Sigmoid colon (tissue), 7 donors: ENCODE results near the gene SAMD14. TPM values are rescaled to one million over a fixed set of nuclear protein-coding genes. Genes with fewer than 3 reads are reported as not detected.

Experiments used
- DNase-seq: peaks from one replicate; pipeline ENCODE4 v3.0.0-alpha.2; 2019
- H3K27ac ChIP-seq, 4 donors: fragments of 200-600 bp; sonication (generic); one replicate each; pipeline ENCODE4 v1.5.1; 2016 to 2019; ENCODE audit warnings: mild to moderate bottlenecking in 1 of 4
- H3K27me3 ChIP-seq, 3 donors: fragments of 200-600 bp; sonication (generic); one replicate each; pipeline ENCODE4 v1.5.1; 2019; ENCODE audit warnings: mild to moderate bottlenecking in 1 of 3
- H3K36me3 ChIP-seq, 4 donors: fragments of 200-600 bp; sonication (generic); one replicate each; pipeline ENCODE4 v1.5.1; 2016 to 2019
- H3K4me1 ChIP-seq, 4 donors: fragments of 200-600 bp; sonication (generic); one replicate each; pipeline ENCODE4 v1.5.1; 2017 to 2019
- H3K4me3 ChIP-seq, 4 donors: fragments of 200-600 bp; sonication (generic); one replicate each; pipeline ENCODE4 v1.5.1; 2017 to 2019; ENCODE audit warnings: mild to moderate bottlenecking in 2 of 4, moderate library complexity in 1 of 4
- H3K9me3 ChIP-seq, 4 donors: fragments of 200-600 bp in 3 of 4; sonication (generic) in 3 of 4; one replicate each; pipeline versions ENCODE4 v1.5.1 to v1.6.1; 2013 to 2019
- CTCF ChIP-seq, 4 experiments: fragments of 450-650 bp in 3 of 4; fragments of 200-600 bp in 1 of 4; IDR thresholded peaks; one replicate each; pipeline ENCODE4 v1.5.1; 2016 to 2019; ENCODE audit warnings: antibody characterized with exemption in 4 of 4, mild to moderate bottlenecking in 3 of 4, moderate library complexity in 2 of 4
- EP300 ChIP-seq, 4 donors: sonication (generic); formaldehyde crosslinking; IDR thresholded peaks; one replicate each; pipeline ENCODE4 v1.6.1; 2017; ENCODE audit warnings: antibody characterized with exemption in 4 of 4
- POLR2A ChIP-seq, 2 donors: fragments of 450-650 bp; IDR thresholded peaks; one replicate each; pipeline ENCODE4 v1.6.1; 2016; ENCODE audit warnings: antibody characterized with exemption in 2 of 2, mild to moderate bottlenecking in 2 of 2, moderate library complexity in 2 of 2
- POLR2AphosphoS5 ChIP-seq, 4 donors: sonication (generic); formaldehyde crosslinking; IDR thresholded peaks; one replicate each; pipeline ENCODE4 v1.6.1; 2017; ENCODE audit warnings: antibody characterized with exemption in 4 of 4
- WGBS, 2 donors: extraction: QIAGEN DNeasy Blood & Tissue Kit; methylation state at CpG; one replicate each; pipeline ENCODE4 v1.1.7; 2013; 5-methylcytosine and 5-hydroxymethylcytosine counted together
- intact Hi-C: fragments of 100-400 bp; cut with DNase I; formaldehyde crosslinking; loops from one replicate; pipeline ENCODE4 v1.15.1; 2023
- polyA plus RNA-seq, 3 donors: library from polyadenylated mRNA; stranded (reverse); fragments of 200-250 nt; gene quantifications; one replicate each; pipeline ENCODE4 v1.2.3, GENCODE V29; 2013
- total RNA-seq, 4 donors: library from RNA; depleted of rRNA; stranded (reverse); fragments of >200 nt; gene quantifications; one replicate each; pipeline ENCODE4 v1.1.0, GENCODE V29; 2016
- donor health status: healthy with polysubstance abuse.
- donor health status: Bipolar disorder and iron deficiency.
- donor health status: healthy.

The SAMD14 gene
- total and polyA plus RNA-seq, 7 donors: 0.16 to 2.5 (median 0.92) TPM

DNA sequence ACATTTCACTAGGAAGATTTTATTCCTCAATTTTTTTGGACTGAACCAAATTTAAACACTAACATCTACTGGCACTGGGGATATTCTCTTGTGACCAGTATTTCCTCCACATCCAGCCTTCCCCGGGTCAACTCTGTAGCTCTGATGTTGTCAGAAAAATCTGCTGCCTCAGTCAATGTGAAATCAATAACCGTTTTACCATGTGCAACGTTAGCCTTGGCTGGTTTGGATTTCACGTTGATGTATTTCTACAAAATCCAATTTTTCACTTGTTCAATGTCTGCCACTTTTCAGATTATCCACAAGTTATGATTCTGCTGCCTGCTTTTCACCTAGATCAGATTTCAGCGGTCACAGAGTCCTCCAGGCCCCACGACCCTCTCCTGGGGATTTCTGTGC is 43.0 kb upstream of the SAMD14 start:
- no peaks in the 10 kb centered on the region for H3K9me3 ChIP-seq
- H3K27ac ChIP-seq: peak overlapping the region; percentile 66 to 99 (median 84)
- WGBS, 2 donors: 82% methylated on average over 6 of the region's 6 CpGs
- DNase-seq: no peak
- peaks cover 0 to 67% (median 62%) of the 10 kb centered on the region in 4 donors for H3K4me1 ChIP-seq
- TF ChIP-seq EP300 (IDR thresholded peaks at IDR 0.05): no peak
- TF ChIP-seq POLR2A (IDR thresholded peaks at IDR 0.05): no peak
- no peak for TF ChIP-seq POLR2AphosphoS5 (IDR thresholded peaks at IDR 0.05)
- TF ChIP-seq CTCF (IDR thresholded peaks at IDR 0.05): no peak
- H3K27me3 ChIP-seq: no peaks in the 10 kb centered on the region
- no peak overlapping the region for H3K4me3 ChIP-seq
- peaks cover 0 to 19% (median 8%) of the 10 kb centered on the region in 4 donors for H3K36me3 ChIP-seq
- intact Hi-C loops: no loop called here

DNA sequence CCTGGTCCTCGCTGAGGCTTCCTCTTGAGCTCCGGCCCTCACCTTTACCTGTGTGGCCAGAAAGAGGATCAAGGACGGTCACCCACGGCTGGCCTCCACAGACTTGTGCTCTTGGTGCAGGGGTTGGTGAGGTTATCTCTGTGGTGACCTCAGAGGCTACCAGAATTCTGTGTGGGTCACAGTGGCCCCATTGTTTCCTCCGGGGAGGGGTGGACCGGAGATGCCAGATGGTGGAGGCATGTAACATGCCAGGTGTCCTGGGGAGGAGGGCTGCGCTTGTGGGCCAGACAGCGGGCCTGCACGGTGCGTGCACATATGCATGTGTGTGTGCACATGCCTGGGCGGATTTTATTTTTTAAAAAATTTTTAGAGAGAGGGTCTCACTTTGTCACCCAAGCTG is 42.2 kb upstream of the SAMD14 start:
- 92 to 94% methylated on average over 11 of the region's 11 CpGs for WGBS, 2 donors
- H3K4me3 ChIP-seq: no peak overlapping the region
- H3K27me3 ChIP-seq: no peaks in the 10 kb centered on the region
- H3K36me3 ChIP-seq: peaks cover 0 to 19% (median 8%) of the 10 kb centered on the region in 4 donors
- no peak for DNase-seq
- peak overlapping the region in 2 of 4 donors; percentile 75 to 99 for H3K27ac ChIP-seq
- TF ChIP-seq EP300 (IDR thresholded peaks at IDR 0.05) (no peak), CTCF (IDR thresholded peaks at IDR 0.05) (no peak), POLR2AphosphoS5 (IDR thresholded peaks at IDR 0.05) (no peak), POLR2A (IDR thresholded peaks at IDR 0.05) (no peak)
- H3K4me1 ChIP-seq: peaks cover 0 to 67% (median 62%) of the 10 kb centered on the region in 4 donors
- intact Hi-C loops: no loop called here
- no peaks in the 10 kb centered on the region for H3K9me3 ChIP-seq

GRCh38 chr17:50171371-50172071 is 41.6 kb upstream of the SAMD14 start:
- Histone ChIP-seq H3K4me3 (no peak overlapping the region), H3K36me3 (peaks cover 0 to 19% (median 8%) of the 10 kb centered on the region in 4 donors), H3K27ac (no peak overlapping the region), H3K9me3 (no peaks in the 10 kb centered on the region), H3K27me3 (no peaks in the 10 kb centered on the region), H3K4me1 (peaks cover 0 to 67% (median 59%) of the 10 kb centered on the region in 4 donors)
- intact Hi-C loops: no loop called here
- 93 to 95% methylated on average over 17 of the region's 17 CpGs for WGBS, 2 donors
- DNase-seq: no peak
- no peak for TF ChIP-seq EP300 (IDR thresholded peaks at IDR 0.05)
- TF ChIP-seq CTCF (IDR thresholded peaks at IDR 0.05): no peak
- TF ChIP-seq POLR2AphosphoS5 (IDR thresholded peaks at IDR 0.05): no peak
- no peak for TF ChIP-seq POLR2A (IDR thresholded peaks at IDR 0.05)

DNA sequence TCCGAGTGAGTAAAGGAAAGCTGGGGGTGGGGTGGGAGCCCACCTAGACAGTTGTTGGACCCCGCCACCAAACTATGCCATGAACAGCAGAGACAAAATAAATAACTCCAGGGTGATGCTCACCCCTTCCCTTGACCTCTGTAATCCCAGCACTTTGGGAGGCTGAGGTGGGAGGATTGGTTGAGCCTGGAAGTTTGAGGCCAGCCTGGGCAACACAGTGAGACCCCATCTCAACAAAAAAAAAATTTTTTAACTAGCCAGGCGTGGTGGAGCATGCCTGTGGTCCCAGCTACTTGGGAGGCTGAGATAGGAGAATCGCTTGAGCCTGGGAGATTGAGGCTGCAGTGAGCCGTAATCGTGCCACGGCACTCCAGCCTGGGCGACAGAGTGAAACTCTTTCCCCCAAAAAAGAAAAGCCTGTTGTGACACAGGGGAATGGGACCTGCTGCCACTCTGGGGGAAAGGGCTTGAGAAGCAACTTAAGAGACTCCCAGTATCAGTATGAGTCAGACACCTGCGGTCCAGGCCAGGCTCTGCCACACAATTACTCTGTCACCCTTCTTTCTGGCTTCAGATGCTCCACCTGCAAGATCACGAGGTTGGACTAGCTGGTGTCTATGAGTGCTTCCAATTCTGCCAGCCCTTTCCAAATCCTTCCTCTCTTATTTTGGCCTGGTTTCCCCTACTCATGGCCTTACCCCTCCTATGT is 40.9 kb upstream of the SAMD14 start:
- Histone ChIP-seq H3K27ac (peak overlapping the region in 1 of 4 donors; percentile 45), H3K4me1 (peaks cover 0 to 62% (median 57%) of the 10 kb centered on the region in 4 donors)
- intact Hi-C loops: no loop called here

More for the DNA sequence above, 40.9 kb upstream of the SAMD14 start:
- Histone ChIP-seq H3K4me3 (no peak overlapping the region), H3K9me3 (no peaks in the 10 kb centered on the region), H3K27me3 (no peaks in the 10 kb centered on the region), H3K36me3 (peaks cover 0 to 19% (median 8%) of the 10 kb centered on the region in 4 donors)
- DNase-seq: no peak
- WGBS, 2 donors: 83 to 91% methylated on average over 10 of the region's 10 CpGs
- TF ChIP-seq EP300 (IDR thresholded peaks at IDR 0.05) (no peak), CTCF (IDR thresholded peaks at IDR 0.05) (no peak), POLR2A (IDR thresholded peaks at IDR 0.05) (no peak), POLR2AphosphoS5 (IDR thresholded peaks at IDR 0.05) (no peak)
